Osteocyte (in vitro differentiated cells): ENCODE results near the gene TMEM39B. TPM values are rescaled to one million over a fixed set of nuclear protein-coding genes. Genes with fewer than 3 reads are reported as not detected.

Source experiments
- DNase-seq: peaks from one replicate; pipeline ENCODE4 v3.0.0; 2021; ENCODE audit warnings: mixed read lengths; ENCODE audit not compliant: unreplicated experiment; ENCODE audit errors: extremely low spot score
- H3K27ac Mint-ChIP-seq: one replicate; pipeline ENCODE4 v1.8.0; 2021; ENCODE audit warnings: mild to moderate bottlenecking, mixed read lengths; ENCODE audit not compliant: unreplicated experiment
- H3K27me3 Mint-ChIP-seq: one replicate; pipeline ENCODE4 v1.8.0; 2021; ENCODE audit warnings: mixed read lengths; ENCODE audit not compliant: unreplicated experiment
- H3K36me3 Mint-ChIP-seq: one replicate; pipeline ENCODE4 v1.8.0; 2021; ENCODE audit warnings: mixed read lengths; ENCODE audit not compliant: unreplicated experiment
- H3K4me1 Mint-ChIP-seq: one replicate; pipeline ENCODE4 v1.8.0; 2021; ENCODE audit warnings: mixed read lengths; ENCODE audit not compliant: unreplicated experiment
- H3K4me3 Mint-ChIP-seq: one replicate; pipeline ENCODE4 v1.8.0; 2021; ENCODE audit warnings: mild to moderate bottlenecking, moderate library complexity, mixed read lengths; ENCODE audit not compliant: unreplicated experiment
- H3K9me3 Mint-ChIP-seq: one replicate; pipeline ENCODE4 v1.8.0; 2021; ENCODE audit warnings: mixed read lengths; ENCODE audit not compliant: unreplicated experiment
- CTCF ChIP-seq: fragments of 200-600 bp; sonication (generic); IDR thresholded peaks from 2 replicates; pipeline ENCODE4 v1.5.0; 2021; ENCODE audit warnings: antibody characterized with exemption, mild to moderate bottlenecking, moderate library complexity
- total RNA-seq: library from RNA; stranded (reverse); gene quantifications from 2 replicates; pipeline ENCODE4 v1.2.1, GENCODE V29; 2021

The TMEM39B gene
- total RNA-seq, 1 donor from 2014 or later, result 25.0 TPM

- Mint-ChIP-seq H3K4me1 (peaks cover 29% of the 10 kb centered on the region), H3K27ac (no peak overlapping the region), H3K27me3 (no peaks in the 10 kb centered on the region), H3K4me3 (no peak overlapping the region), H3K9me3 (no peaks in the 10 kb centered on the region), H3K36me3 (peaks cover 9% of the 10 kb centered on the region)
- no peak for DNase-seq
- TF ChIP-seq CTCF, result no peak
Observed at GRCh38 chr1:32105338-32105737, 32.6 kb downstream of the TMEM39B start.

DNA sequence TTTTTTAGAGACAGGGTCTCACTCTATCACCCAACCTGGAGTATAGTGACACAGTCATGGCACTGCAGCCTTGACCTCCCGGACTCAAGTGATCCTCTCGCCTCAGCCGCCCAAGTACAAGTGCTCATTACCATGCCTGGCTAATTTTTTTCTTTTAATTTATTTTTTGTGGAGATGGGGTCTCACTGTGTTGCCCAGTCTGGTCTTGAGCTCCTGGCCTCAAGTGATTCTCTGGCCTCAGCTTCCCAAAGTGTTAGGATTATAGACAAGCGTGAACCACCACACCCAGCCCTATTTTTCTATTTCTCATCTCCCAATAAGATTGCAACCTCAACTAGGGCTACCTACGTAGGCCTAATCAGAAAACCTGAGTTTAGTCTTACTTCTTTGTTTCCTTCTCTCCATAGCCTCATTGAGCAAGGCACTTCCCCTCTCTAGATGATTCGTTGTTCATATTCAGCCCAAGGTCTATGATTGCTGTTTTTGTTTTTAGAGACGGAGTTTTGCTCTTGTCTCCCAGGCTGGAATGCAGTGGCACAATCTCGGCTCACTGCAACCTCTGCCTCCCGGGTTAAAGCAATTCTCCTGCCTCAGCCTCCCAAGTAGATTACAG, 34.0 kb downstream of the TMEM39B start:
- H3K4me3 Mint-ChIP-seq, result peak overlapping the region; percentile 27
- H3K36me3 Mint-ChIP-seq, result peaks cover 1% of the 10 kb centered on the region
- DNase-seq, result no peak
- no peak for TF ChIP-seq CTCF
- H3K4me1 Mint-ChIP-seq, result peaks cover 27% of the 10 kb centered on the region
- H3K27ac Mint-ChIP-seq, result peak overlapping the region; percentile 50
- no peaks in the 10 kb centered on the region for H3K27me3 Mint-ChIP-seq
- no peaks in the 10 kb centered on the region for H3K9me3 Mint-ChIP-seq

DNA sequence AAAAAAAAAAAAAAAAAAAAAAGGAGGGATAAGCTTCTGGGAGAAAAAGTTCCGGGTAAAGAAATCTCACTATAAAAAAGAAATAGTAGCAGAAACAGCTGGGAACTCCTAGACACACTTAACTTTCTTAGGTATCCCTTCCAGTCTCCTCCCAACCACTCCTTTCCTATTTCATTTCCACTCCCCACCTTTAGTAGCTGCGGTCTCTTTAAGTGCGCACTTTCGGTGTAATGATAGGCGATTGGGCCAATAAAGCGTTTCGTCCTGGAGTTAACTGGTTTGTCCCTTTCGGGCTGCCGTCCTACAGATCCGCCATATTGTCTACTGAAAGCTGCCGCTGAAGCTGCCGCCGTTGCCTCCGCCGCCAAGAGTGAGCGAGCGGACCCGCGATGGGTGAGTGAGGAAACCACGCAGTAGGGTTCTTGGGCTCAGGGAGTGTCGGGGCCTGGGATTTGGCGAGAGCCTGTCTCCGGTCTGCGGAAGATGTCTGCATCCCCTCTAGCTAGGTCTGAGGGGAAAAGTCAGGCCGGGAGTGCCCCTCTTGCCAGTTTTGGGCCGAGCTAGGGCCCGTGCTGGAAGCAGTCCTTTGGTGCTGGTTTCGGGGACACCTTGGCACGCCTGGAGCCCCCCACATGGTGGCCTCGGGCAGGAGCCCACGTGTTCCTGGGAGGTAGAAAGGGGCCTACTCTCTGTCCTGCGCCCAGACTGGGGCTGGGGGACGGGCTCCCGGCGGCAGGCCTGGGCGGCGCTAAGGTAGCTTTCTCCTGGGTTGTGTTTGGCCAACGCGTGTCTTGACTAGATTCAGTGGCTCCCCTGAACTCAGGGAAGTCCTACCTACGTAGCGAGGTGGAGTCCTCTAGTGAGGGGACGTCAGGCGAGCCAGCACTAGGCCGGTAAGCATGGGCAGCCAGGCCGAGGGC, 35.3 kb downstream of the TMEM39B start, which contains the start of gene KPNA6:
KPNA6 (plus strand) TSS at position 315 of the 920 bp plus-strand sequence; CDS start at position 390, 75 bp downstream.
- H3K4me3 Mint-ChIP-seq, result peak within 1 kb of the TSS; percentile 99
- DNase-seq, result peak; percentile 95

DNA sequence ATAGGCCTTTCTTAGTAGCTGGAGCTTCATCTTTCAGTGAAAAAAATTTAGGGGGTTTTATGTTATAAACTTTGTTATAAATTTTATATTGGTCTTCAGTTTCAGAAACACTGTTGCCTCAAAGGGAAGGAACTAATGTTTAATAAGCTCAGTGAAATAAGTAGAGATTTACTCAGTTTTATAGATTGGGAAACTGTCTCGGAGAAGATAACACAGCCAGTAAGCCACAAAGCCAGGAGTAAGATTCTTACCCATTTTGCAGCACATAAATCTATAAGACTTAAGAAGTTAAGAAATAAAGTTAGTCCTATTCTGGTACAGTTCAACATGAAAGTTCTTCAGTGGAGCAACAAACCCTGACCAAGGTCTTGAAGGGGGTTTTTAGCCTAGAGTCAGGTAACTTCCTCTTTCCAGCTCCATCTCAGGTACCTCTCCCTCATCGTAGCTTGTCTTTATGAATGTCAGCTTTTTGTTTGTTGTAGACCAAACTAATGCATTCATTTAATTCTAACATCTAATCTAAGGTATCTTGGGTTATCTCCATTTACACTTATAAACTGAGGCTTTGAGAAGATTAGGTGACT, 38.4 kb downstream of the TMEM39B start:
- no peaks in the 10 kb centered on the region for H3K27me3 Mint-ChIP-seq
- H3K4me3 Mint-ChIP-seq, result no peak overlapping the region
- H3K27ac Mint-ChIP-seq, result no peak overlapping the region
- H3K4me1 Mint-ChIP-seq, result peaks cover 34% of the 10 kb centered on the region
- H3K9me3 Mint-ChIP-seq, result no peaks in the 10 kb centered on the region
- DNase-seq, result no peak
- no peaks in the 10 kb centered on the region for H3K36me3 Mint-ChIP-seq
- no peak for TF ChIP-seq CTCF

More for the DNA sequence above, 35.3 kb downstream of the TMEM39B start, which contains the start of gene KPNA6:
- Mint-ChIP-seq H3K27me3 (no peaks in the 10 kb centered on the region), H3K36me3 (no peaks in the 10 kb centered on the region), H3K27ac (peak within 1 kb of the TSS; percentile 99), H3K4me1 (peaks cover 27% of the 10 kb centered on the region), H3K9me3 (no peaks in the 10 kb centered on the region)
- no peak for TF ChIP-seq CTCF

DNA sequence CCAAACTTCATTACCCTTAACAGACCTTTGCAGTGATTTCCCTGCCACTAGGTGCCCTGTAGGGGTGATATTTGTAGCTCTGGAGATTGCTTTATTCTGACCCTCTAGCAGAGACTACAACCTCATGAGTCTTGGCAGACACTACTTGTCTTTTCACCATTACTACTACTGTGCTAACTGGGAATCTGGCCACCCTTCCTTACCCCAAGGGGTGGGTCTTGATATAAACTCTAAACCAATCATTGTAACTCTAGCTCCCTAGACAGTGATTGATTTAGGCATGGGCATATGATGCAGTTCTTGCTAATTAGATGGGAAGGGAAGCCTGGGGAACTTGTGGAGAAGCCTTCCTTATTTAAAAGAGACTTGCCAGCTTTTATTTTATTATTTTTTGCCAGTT, 39.0 kb downstream of the TMEM39B start:
- no peaks in the 10 kb centered on the region for H3K27me3 Mint-ChIP-seq
- no peaks in the 10 kb centered on the region for H3K36me3 Mint-ChIP-seq
- no peak for TF ChIP-seq CTCF
- no peaks in the 10 kb centered on the region for H3K9me3 Mint-ChIP-seq
- no peak for DNase-seq
- no peak overlapping the region for H3K27ac Mint-ChIP-seq
- H3K4me3 Mint-ChIP-seq, result no peak overlapping the region
- H3K4me1 Mint-ChIP-seq, result peaks cover 40% of the 10 kb centered on the region
